ENCODE results near the gene BCL2L1. TPM values are rescaled to one million over a fixed set of nuclear protein-coding genes. Genes with fewer than 3 reads are reported as not detected.

The BCL2L1 gene
- total RNA-seq, 1 donor from 2014 or later, result 73.4 TPM

- intact Hi-C loops (cut with micrococcal nuclease), result no loop called here
These were observed 107.3 kb downstream of the BCL2L1 start for GRCh38 chr20:31615416-31615815.

Other genes starting within 250 kb of the BCL2L1 start
- not detected in 2 replicates for gene DEFB124, start 247.7 kb downstream of the BCL2L1 start, total RNA-seq
- gene REM1, start 247.6 kb downstream of the BCL2L1 start, total RNA-seq, result not detected in 2 replicates
- gene HM13, start 208.4 kb downstream of the BCL2L1 start, total RNA-seq, result 189 and 191 TPM in 2 replicates
- gene ID1, start 117.6 kb downstream of the BCL2L1 start, total RNA-seq, result 0.18 and 0.59 TPM in 2 replicates
- gene COX4I2, start 85.0 kb downstream of the BCL2L1 start, total RNA-seq, result not detected in 2 replicates
- 117 and 119 TPM in 2 replicates for gene TPX2, start 16.4 kb upstream of the BCL2L1 start, total RNA-seq
- gene MYLK2, start 96.5 kb upstream of the BCL2L1 start, total RNA-seq, result 0.50 and 1.0 TPM in 2 replicates
- gene FOXS1, start 122.7 kb upstream of the BCL2L1 start, total RNA-seq, result not detected in 2 replicates
- gene DUSP15, start 147.7 kb upstream of the BCL2L1 start, total RNA-seq, result not detected in 2 replicates
- gene TTLL9, start 147.8 kb upstream of the BCL2L1 start, total RNA-seq, result not detected in 2 replicates
- 13.4 and 15.4 TPM in 2 replicates for gene PDRG1, start 229.2 kb upstream of the BCL2L1 start, total RNA-seq
- 0.05 TPM in 2 replicates for gene XKR7, start 245.3 kb upstream of the BCL2L1 start, total RNA-seq

Data from T-helper 2 cell treated with Interferon-gamma antibody and Interleukin-4, amounts not matched to agents 100 ng/mL and 5 ng/mL, for 36 hours (primary cell).